VCaP (cell line): ENCODE measurements around the gene EFL1.

ENCODE experiments used
- H3K27ac ChIP-seq: fragments of 450-650 bp; 2 replicates; pipeline ENCODE4 v1.5.1; 2017
- CTCF ChIP-seq: fragments of 450-650 bp; conservative IDR thresholded peaks from 2 replicates; pipeline ENCODE4 v1.5.1; 2017; ENCODE audit warnings: mild to moderate bottlenecking, moderate library complexity

Gene EFL1

GRCh38 chr15:82140886-82141285, 121.6 kb downstream of the EFL1 start:
- H3K27ac ChIP-seq = peak overlapping the region; percentile 27
- TF ChIP-seq CTCF = no peak

GRCh38 chr15:82139823-82140268, 122.7 kb downstream of the EFL1 start:
- TF ChIP-seq CTCF = peak; percentile 88
- peak overlapping the region; percentile 27; the same call in 1 of the 2 replicates for H3K27ac ChIP-seq

- TF ChIP-seq CTCF = no peak
Observed at GRCh38 chr15:82138306-82138705, 124.2 kb downstream of the EFL1 start.

GRCh38 chr15:82137261-82137660, 125.3 kb downstream of the EFL1 start:
- no peak overlapping the region for H3K27ac ChIP-seq
- no peak for TF ChIP-seq CTCF

More at GRCh38 chr15:82138306-82138705, 124.2 kb downstream of the EFL1 start:
- no peak overlapping the region for H3K27ac ChIP-seq

GRCh38 chr15:82136120-82136519, 126.4 kb downstream of the EFL1 start:
- H3K27ac ChIP-seq = no peak overlapping the region
- no peak for TF ChIP-seq CTCF

- no peak for TF ChIP-seq CTCF
- H3K27ac ChIP-seq = no peak overlapping the region
Observed at GRCh38 chr15:82135638-82136037, 126.9 kb downstream of the EFL1 start.

GRCh38 chr15:82134461-82134860, 128.1 kb downstream of the EFL1 start:
- TF ChIP-seq CTCF = no peak
- H3K27ac ChIP-seq = no peak overlapping the region
